Fibroblast of skin of abdomen (primary cell): ENCODE data around the gene HSFX3.
"Not testable (repeated sequence)": the region's sequence is repeated elsewhere in the genome, so short reads cannot be mapped to it uniquely, and the experiment has no call there.

Experiments
- DNase-seq: peaks from one replicate; pipeline ENCODE4 v3.0.0-alpha.2; 2013

Gene HSFX3

DNA sequence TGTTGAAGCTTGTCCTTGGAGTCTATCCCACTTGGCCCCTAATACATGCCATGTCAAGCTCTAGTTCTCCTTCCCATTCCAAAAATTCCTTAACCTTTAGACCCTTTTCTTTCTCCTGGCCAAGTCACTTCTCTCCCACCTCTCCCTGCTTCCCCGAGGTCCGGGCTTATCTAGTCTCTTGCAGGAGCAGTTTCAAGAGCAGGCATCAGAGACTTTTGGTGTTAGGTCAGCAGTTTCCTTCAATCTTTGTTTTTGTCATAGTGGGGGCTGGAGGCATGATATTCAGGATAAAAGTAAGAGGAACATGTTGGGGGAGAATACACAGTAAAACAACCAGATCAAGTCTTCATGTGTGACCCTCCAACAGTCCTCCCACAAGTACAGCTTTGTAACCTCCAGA is 33.1 kb downstream of the HSFX3 start:
- no peak for DNase-seq

DNA sequence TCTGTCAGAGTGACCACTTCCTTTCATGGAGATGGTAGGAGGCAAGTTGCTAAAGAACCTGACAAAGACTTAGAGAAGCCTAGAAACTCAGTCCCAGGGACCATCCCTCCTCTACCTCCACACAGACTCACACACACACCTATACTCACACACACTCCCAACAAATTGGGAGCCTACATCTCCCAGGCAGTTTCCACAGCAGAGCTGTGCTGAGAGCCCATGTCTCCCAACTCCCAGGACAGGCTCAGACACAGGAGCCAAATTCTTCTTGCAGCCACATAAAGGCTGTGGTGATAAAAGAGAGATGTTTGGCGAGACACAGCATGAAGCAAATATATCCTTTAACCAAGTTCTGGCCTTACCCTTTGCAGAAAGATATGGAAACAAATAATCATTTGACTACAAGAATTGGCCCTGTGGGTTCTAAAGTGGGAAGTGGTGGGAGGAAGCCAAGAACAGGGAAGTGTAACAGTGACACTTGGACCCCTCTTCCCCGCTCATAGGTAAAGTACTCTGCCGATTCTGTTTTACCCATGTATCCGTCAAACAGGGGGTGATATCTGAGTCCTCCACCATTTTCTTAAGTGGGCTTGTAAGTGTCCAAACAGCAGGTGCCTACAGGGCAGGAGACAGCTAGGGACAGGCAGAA is 33.6 kb downstream of the HSFX3 start:
- DNase-seq = no peak

DNA sequence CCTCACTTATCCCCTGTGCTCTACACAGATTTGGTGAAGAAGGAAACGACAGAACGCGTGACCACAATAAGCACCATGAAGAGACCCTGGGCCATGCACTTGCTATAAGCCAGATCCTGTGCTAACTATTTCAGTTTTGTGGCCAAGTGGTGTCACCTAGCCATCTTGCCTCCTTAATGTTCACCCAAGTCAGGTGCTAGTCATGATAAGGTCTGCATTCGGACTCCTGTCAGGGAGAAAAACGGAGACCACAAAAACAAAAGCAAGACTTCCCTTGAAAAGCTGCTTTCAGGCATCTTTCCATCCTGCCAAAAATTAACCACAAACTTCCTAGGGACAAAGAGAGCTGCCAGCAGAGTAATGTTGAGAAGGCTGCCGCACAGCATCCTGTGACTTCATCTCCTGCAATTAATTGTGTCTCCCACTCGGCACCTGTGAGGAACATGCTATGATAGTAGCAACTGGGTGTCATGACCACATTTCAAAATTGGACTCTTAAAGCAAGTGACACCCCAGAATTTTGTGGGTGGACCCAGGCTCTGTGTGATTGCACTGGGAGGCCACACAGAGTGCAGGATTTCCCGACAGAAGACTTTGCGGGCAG is 35.8 kb downstream of the HSFX3 start:
- peak; percentile 34 for DNase-seq

DNA sequence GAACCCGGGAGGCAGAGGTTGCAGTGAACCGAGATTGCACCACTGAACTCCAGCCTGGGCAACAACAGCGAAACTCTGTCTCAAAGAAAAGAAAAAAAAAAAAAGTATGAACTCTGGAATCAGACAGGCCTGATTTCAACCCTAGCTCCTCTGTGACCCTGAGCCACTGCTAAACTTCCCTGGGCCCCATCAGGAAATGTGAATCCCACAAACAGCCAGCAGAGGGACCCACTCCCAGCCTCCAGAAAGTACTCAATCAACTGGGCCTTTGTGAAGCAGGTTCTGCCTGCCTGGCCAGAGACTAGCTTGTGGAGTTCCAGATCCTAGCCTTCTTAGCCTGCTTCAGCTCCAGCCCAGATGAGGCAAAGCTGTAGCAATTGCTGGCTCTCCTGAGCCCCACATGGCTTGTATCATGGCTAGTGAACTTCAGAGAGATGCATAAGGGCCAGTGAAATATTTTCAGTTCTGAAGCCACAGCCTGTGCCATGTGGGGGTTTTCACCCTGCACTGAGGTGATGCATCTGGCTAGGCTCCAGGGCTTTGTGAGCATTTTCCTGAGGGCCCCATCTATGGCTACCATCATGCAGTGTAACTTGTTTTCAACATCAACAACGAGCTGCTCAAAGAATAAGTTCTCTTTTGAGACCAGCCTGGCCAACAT is 37.4 kb downstream of the HSFX3 start:
- DNase-seq = peak; percentile 40

GRCh38 chrX:149511081-149511480 is 38.6 kb downstream of the HSFX3 start:
- DNase-seq = no peak

DNA sequence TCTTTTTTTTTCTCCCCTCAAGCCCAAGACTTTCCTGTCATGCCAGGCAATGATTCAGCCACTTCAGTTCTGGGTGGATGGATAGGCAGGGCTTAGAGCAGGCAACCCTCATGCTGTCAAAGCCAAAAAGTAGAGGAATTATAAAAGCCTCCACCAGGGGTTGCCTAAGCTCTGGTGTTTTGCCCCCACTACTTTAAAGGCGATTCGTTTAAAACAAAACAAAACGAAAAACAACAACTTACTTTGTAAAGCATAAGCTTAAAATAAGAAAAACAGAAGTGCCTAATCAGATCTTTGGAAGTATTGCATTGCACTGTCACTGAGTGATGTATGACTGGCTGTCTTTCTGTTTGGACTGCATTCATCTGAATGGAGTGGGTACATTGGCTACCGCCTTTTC is 39.3 kb downstream of the HSFX3 start:
- DNase-seq = no peak

DNA sequence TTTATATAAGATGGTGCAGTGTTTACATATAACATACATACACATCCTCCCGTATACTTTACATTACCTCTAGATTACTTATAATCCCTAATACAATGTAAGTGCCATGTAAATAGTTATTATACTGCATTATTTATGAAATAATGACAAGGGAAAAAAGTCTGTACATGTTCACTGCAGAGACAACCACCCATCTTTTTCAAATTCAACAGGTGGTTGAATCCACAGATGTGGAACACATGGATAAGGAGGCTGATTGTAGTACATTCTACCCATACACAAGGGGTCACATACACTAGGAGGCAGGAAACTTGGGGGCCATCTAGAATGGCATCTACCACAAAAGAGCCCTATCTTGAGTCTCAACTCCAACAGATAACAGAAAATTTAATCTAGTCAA is 41.3 kb downstream of the HSFX3 start:
- DNase-seq = no peak

DNA sequence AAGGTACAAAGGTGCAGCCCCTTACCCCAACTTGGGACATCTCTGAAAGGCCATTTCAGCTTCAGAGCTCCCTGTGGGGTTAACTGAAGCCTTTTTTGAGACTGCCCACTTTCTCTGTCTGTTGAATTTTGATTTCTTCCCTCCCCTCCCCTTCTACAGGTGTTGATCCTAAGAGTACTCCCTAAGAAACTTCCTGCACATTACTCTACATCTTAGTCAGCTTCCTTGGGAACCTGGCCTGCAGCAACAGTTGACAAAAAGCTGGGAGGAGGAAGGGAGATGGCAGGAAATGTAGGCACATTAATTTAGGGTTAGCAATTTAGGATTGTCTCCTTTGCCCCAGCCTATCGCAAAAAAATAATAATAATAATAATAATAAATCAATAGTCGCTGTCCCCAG is 43.4 kb downstream of the HSFX3 start:
- no peak for DNase-seq

DNA sequence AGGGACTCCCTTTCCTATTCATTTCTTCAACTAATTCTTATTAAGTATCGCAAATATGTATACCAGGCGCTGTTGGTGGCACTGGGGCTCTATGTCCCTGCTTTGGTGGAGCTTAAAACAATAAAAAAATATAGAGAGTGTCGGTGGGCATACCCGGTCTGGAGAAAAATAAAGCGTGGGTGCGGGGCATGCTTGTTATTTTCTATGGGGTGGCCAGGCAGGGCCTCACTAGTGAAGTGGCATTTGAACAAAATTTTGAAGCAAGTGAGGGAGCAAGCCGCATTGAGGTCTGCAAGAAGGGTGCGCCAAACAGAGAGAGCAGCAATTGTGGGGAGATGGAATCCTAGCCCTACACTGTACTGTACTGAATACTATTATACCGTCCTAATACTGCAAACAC is 44.1 kb downstream of the HSFX3 start:
- no peak for DNase-seq

DNA sequence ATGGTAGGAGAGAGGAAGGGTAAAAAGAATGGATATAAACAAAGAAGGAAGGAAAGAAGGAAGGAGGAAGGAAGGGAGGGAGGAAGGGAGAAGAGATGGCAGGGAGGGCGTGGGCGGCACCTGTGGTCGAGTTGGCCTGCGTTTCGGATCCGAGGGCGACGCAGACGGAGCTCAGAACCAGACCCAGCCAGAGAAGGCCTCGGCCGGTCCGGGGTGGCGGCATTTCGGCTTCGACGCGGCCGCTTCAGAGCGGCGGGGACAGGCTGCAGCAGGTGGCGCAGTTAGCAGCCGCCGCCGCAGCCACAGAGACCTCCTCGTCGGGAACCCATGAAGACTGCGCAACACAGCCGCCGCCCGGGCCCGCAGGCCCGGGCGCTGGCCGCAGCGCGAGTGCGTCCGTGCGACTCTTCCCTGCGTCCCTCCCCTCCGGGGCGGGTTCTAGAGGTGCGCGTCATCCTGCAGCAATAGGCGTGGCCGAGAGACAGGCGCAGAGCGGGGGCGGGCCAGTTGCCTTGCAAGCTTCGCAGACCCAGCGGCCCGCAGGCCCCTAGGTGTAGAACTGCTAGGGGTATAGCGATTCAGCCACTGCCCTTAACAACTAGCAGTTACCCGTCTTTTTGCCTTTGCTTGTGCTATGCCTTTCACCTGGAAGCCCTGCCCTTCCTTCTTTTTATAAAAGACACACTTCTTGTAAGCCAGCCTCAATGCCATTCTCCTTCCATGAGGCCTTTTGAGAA is 44.6 kb downstream of the HSFX3 start, which contains the start of gene IDS:
TSS of gene IDS (minus strand) at position 392 of the 737 bp plus-strand sequence. CDS start at position 223, 169 bp downstream.
- peak; percentile 82 for DNase-seq

DNA sequence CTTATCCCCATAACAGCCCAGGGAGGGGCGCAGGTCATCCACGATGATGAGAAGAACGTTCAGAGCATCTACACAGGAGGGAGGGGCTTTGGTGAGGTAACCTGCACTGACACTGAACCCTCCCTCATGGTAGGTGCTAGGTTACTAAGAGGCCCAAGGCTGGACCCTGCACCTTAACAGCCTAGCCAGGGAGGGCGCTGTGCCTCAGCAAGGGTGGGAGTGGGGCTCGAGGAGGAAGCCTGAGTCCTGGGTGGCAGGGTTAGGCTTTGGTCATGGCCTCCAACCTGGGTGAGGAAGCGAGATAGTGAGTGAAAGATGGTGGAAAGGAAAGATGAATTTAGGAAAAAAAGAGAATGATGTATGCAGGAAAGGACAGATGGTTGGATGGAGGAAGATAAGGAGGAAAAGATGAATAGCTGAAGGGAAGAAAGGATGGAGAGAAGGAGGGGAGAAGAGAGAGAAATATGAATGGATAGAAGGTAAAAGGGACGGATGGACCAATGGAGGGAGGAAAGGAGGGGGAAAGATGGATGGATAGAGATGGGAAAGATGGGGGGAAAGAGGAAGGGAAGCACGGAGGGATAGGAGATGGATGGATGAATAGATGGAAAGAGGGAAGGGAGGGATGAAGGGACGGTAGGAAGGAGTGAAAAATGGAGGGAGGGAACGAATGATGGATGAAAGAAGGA is 45.4 kb downstream of the HSFX3 start:
- DNase-seq = no peak

GRCh38 chrX:149503446-149503845 is 46.3 kb downstream of the HSFX3 start:
- peak; percentile 60 for DNase-seq

DNA sequence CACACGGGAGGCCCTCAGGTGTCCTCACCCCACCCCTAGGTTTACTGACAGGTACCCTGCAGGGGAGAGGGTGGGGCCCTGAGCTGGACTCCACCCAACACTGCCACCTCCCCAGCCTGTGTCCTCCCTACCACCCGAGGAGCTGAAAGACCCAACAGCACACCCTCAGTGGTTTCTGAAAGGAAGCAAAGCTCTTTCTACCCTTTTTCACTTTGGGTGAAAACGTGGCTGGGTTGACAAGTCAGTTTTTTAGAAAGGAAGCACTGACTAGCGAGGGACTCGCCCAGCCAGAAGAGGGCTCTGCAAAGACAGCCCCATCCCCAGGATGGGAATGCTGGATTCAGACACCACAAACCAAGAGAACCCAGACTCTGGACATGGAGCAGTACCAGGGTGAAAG is 46.8 kb downstream of the HSFX3 start:
- DNase-seq = not testable (repeated sequence)

- DNase-seq = no peak
These were observed 50.0 kb downstream of the HSFX3 start for GRCh38 chrX:149499766-149500165.

DNA sequence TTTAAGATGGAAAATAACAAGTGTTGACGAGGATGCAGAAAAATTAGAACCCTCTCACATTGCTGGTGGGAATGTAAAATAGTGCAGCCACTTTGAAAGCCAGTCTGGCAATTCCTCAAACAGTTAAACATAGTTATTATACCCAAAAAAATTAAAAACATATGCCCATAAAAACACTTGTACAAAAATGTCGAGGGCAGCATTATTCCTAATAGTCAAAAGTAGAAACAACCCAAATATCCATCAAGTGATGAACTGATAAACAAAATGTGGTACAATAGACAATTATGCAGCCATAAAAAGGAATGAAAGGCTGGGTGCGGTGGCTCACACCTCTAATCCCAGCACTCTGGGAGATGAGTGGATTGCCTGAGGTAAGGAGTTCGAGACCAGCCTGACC is 51.0 kb downstream of the HSFX3 start:
- DNase-seq = no peak
